ENCODE results near the gene ATP2C2. TPM values are rescaled to one million over a fixed set of nuclear protein-coding genes. Genes with fewer than 3 reads are reported as not detected.

Gene ATP2C2
- total RNA-seq, 1 experiment from 2014 or later = 4.3 TPM

GRCh38 chr16:84508502-84508901, 140.2 kb downstream of the ATP2C2 start (continued):
- TF ChIP-seq ARID4B (CRISPR knock-in tag; IDR thresholded peaks at IDR 0.05; ENCODE audit: borderline replicate concordance) (no peak), NFE2L1 (CRISPR knock-in tag; IDR thresholded peaks at IDR 0.05) (no peak), ZMAT4 (CRISPR knock-in tag; IDR thresholded peaks at IDR 0.05) (no peak)

GRCh38 chr16:84509032-84509950, 141.0 kb downstream of the ATP2C2 start:
- Mint-ChIP-seq H3K4me3 (no peak overlapping the region), H3K27ac (peak overlapping the region; percentile 81), H3K36me3 (no peaks in the 10 kb centered on the region), H3K4me1 (peaks cover 36% of the 10 kb centered on the region), H3K27me3 (ENCODE audit: low read depth) (no peaks in the 10 kb centered on the region), H3K9me3 (no peaks in the 10 kb centered on the region)
- peak; percentile 11 for DNase-seq (ENCODE audit: low spot score)
- no peak; the same call in 1 of the 2 replicates for ATAC-seq
- POLR2A ChIA-PET = no interaction called here
- TF ChIP-seq ZNF121 (CRISPR knock-in tag; IDR thresholded peaks at IDR 0.05) (peak; percentile 65; the same call in 1 of the 2 replicates), AR (CRISPR knock-in tag; IDR thresholded peaks at IDR 0.05) (no peak)
- CTCF ChIA-PET = interaction anchor here (0.7 to 4.0 kb wide), 6 partner anchors 51 to 228 kb away, joined by 3 to 44 read pairs (median 4); no protein-coding TSS in a partner anchor

- ChIA-PET POLR2A (interaction anchor here (0.6 to 1.0 kb wide), 3 partner anchors 46 to 224 kb away, joined by 3 to 4 read pairs (median 3); no protein-coding TSS in a partner anchor), CTCF (interaction anchor here (0.6 to 4.0 kb wide), 34 partner anchors 9 to 414 kb away, joined by 3 to 44 read pairs (median 4); partner anchors contain the start of genes ATP2C2, COTL1 and TAF1C)
- no peak overlapping the region for H3K27ac Mint-ChIP-seq
Observed at GRCh38 chr16:84511180-84511800, 143.0 kb downstream of the ATP2C2 start.

More at GRCh38 chr16:84511180-84511800, 143.0 kb downstream of the ATP2C2 start:
- TF ChIP-seq PRRX2 (CRISPR knock-in tag; IDR thresholded peaks at IDR 0.05) (no peak), CTCF (IDR thresholded peaks at IDR 0.05) (peak; percentile 91), ATF1 (CRISPR knock-in tag; IDR thresholded peaks at IDR 0.05) (0 out of 2 replicates have a peak, but pooled peaks have one; percentile 27), ETV6 (CRISPR knock-in tag; IDR thresholded peaks at IDR 0.05) (peak; percentile 75; the same call in 1 of the 2 replicates)
- no peaks in the 10 kb centered on the region for H3K27me3 Mint-ChIP-seq (ENCODE audit: low read depth)
- H3K36me3 Mint-ChIP-seq = no peaks in the 10 kb centered on the region
- H3K9me3 Mint-ChIP-seq = no peaks in the 10 kb centered on the region
- DNase-seq (ENCODE audit: low spot score) (peak; percentile 83), ATAC-seq (peak; percentile 72)
- peaks cover 35% of the 10 kb centered on the region for H3K4me1 Mint-ChIP-seq
- H3K4me3 Mint-ChIP-seq = peak overlapping the region; percentile 37

Data from WTC11 (cell line).